Ovary (tissue), 9 donors: Measurements from ENCODE around the gene NHS. TPM values are rescaled to one million over a fixed set of nuclear protein-coding genes. Genes with fewer than 3 reads are reported as not detected.

Experiments
- DNase-seq, 5 donors: peaks; one replicate each; pipeline ENCODE4 v3.0.0-alpha.2; 2019 to 2020
- H3K27ac ChIP-seq, 2 donors: fragments of 200-600 bp; one replicate each; pipeline versions ENCODE4 v1.5.1 to v1.8.0; 2019 to 2022
- H3K27me3 ChIP-seq: fragments of 200-600 bp; one replicate; pipeline ENCODE4 v1.8.0; 2022
- H3K36me3 ChIP-seq: fragments of 200-600 bp; sonication (generic); one replicate; pipeline ENCODE4 v1.5.1; 2019
- H3K4me1 ChIP-seq: one replicate; pipeline ENCODE4 v1.8.1; 2013; ENCODE audit warnings: mild to moderate bottlenecking, moderate library complexity; ENCODE audit not compliant: insufficient read depth
- H3K4me3 ChIP-seq: fragments of 200-600 bp; sonication (generic); one replicate; pipeline ENCODE4 v1.5.1; 2017
- H3K9me3 ChIP-seq, 2 donors: fragments of 200-600 bp in 1 of 2; sonication (generic) in 1 of 2; one replicate each; pipeline versions ENCODE4 v1.5.1 to v1.8.1; 2013 to 2019; ENCODE audit warnings: mild to moderate bottlenecking in 1 of 2, moderate library complexity in 1 of 2
- EP300 ChIP-seq: sonication (generic); formaldehyde crosslinking; IDR thresholded peaks from one replicate; pipeline ENCODE4 v1.6.1; 2017; ENCODE audit warnings: antibody characterized with exemption
- POLR2A ChIP-seq: fragments of 450-650 bp; IDR thresholded peaks from one replicate; pipeline ENCODE4 v1.6.1; 2017; ENCODE audit warnings: antibody characterized with exemption, mild to moderate bottlenecking, moderate library complexity
- WGBS, 3 donors: extraction: QIAGEN DNeasy Blood & Tissue Kit in 1 of 3; methylation state at CpG; one replicate each; pipeline versions ENCODE4 v1.1.5 to v1.1.7; 2013 to 2017; 5-methylcytosine and 5-hydroxymethylcytosine counted together
- intact Hi-C, 4 donors: fragments of 100-400 bp; cut with DNase I; formaldehyde crosslinking; loops; one replicate each; pipeline versions ENCODE4 v1.11.0 to v1.15.1; 2022 to 2023
- polyA plus RNA-seq, 2 donors: library from polyadenylated mRNA; stranded (reverse); fragments of 200-250 nt in 1 of 2; fragments of 350-450 nt in 1 of 2; fragmentation: Illumina TruSeq in 1 of 2; extraction: RNeasy Lipid Tissue Mini Kit (QIAGEN cat#74804) in 1 of 2; gene quantifications; one replicate each; pipeline ENCODE4 v1.2.3, GENCODE V29; 2013 to 2014
- total RNA-seq, 7 donors: library from RNA; depleted of rRNA in 2 of 7; stranded (reverse); fragments of >200 nt in 2 of 7; fragmentation: NEBNext Ultra II Directional in 3 of 7; extraction: Animal tissue kit (Norgen Biotek cat#: 25700) in 3 of 7; gene quantifications; one replicate each; pipeline versions ENCODE4 v1.1.0 to v1.2.4, GENCODE V29; 2016 to 2023
- TF ChIP-seq, protein P1 (sequence below), 3 donors: fragments of 450-650 bp in 2 of 3; fragments of 200-600 bp in 1 of 3; IDR thresholded peaks; one replicate each; pipeline versions ENCODE4 v1.5.1 to v1.8.0; 2016 to 2022; ENCODE audit warnings: antibody characterized with exemption in 3 of 3, mild to moderate bottlenecking in 1 of 3
- donor health status: DM: no; HTN: no; CAD: no; lungs with moderate emphysema.
- donor health status: DM: no; HTN: no; CAD: no.
- donor health status: Bipolar disorder and iron deficiency.
- donor health status: DM: yes; HTN: yes; CAD: no.
- donor health status: DM: no; HTN: no; CAD: no.
- donor health status: DM: yes; HTN: yes; CAD: no.

Gene NHS
- total and polyA plus RNA-seq, 9 donors, result 2.3 to 9.5 (median 6.7) TPM

DNA sequence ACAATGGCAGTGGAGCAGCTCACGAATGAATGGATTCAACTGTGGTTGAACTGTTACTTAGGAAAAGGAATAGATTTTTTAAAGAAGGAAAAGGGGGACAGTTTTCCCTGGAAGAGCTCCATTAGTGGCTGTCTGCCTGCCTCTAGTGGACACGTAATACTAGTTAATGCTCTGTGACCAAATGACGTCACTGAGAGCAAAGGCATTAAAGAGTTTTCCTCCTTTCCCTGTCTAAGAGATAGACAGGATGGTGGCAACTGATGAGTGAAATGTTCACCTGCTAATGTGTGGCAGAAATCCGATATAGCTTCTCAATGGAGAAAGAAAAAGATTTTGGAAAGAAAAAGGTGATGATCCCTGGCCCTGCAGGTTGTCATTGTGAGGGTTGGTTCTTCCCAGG is 310.0 kb downstream of the NHS start:
- 70 to 73% (median 71%) methylated on average over 4 of the region's 4 CpGs for WGBS, 3 donors

DNA sequence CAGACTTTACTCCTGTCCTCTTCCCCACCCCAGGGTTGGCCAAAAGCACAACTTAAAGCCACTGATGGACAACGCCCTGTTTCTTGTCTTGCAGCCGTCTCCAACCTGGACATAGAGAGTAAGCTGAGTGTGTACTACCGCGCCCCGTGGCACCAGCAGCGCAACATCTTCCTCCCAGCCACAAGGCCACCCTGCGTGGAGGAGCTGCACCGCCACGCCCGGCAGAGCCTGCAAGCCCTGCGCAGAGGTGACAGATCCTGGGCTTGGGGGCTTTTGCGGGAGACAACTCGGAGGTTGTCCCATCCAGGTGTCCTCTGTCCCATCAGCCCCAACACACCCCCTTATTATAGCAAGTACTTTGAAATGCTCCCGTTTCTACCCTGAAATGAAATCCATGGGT is 312.6 kb downstream of the NHS start:
- TF ChIP-seq, protein P1, sequence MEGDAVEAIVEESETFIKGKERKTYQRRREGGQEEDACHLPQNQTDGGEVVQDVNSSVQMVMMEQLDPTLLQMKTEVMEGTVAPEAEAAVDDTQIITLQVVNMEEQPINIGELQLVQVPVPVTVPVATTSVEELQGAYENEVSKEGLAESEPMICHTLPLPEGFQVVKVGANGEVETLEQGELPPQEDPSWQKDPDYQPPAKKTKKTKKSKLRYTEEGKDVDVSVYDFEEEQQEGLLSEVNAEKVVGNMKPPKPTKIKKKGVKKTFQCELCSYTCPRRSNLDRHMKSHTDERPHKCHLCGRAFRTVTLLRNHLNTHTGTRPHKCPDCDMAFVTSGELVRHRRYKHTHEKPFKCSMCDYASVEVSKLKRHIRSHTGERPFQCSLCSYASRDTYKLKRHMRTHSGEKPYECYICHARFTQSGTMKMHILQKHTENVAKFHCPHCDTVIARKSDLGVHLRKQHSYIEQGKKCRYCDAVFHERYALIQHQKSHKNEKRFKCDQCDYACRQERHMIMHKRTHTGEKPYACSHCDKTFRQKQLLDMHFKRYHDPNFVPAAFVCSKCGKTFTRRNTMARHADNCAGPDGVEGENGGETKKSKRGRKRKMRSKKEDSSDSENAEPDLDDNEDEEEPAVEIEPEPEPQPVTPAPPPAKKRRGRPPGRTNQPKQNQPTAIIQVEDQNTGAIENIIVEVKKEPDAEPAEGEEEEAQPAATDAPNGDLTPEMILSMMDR (IDR thresholded peaks at IDR 0.05), result no peak
- no peak for TF ChIP-seq EP300
- no peak for TF ChIP-seq POLR2A
- intact Hi-C loops, result loop anchor here in 1 of 4 donors (5.0 to 10.0 kb wide), 2 partner anchors 313 to 445 kb away; partner anchors contain the start of gene NHS
- Histone ChIP-seq H3K9me3 (no peaks in the 10 kb centered on the region), H3K4me1 (no peaks in the 10 kb centered on the region), H3K4me3 (no peak overlapping the region), H3K36me3 (no peaks in the 10 kb centered on the region), H3K27ac (no peak overlapping the region), H3K27me3 (no peaks in the 10 kb centered on the region)
- 89 to 93% (median 92%) methylated on average over 14 of the region's 14 CpGs for whole genome bisulfite sequencing, 3 donors
- no peak for DNase-seq

More for the DNA sequence above, 310.0 kb downstream of the NHS start:
- TF ChIP-seq EP300 (no peak), POLR2A (no peak)
- TF ChIP-seq, protein P1 (IDR thresholded peaks at IDR 0.05), result no peak
- Histone ChIP-seq H3K27me3 (no peaks in the 10 kb centered on the region), H3K9me3 (no peaks in the 10 kb centered on the region), H3K4me3 (no peak overlapping the region), H3K4me1 (no peaks in the 10 kb centered on the region), H3K27ac (no peak overlapping the region), H3K36me3 (no peaks in the 10 kb centered on the region)
- DNase-seq, result no peak
- intact Hi-C loops, result loop anchor here in 1 of 4 donors (5.0 to 10.0 kb wide), 2 partner anchors 310 to 443 kb away; partner anchors contain the start of gene NHS

DNA sequence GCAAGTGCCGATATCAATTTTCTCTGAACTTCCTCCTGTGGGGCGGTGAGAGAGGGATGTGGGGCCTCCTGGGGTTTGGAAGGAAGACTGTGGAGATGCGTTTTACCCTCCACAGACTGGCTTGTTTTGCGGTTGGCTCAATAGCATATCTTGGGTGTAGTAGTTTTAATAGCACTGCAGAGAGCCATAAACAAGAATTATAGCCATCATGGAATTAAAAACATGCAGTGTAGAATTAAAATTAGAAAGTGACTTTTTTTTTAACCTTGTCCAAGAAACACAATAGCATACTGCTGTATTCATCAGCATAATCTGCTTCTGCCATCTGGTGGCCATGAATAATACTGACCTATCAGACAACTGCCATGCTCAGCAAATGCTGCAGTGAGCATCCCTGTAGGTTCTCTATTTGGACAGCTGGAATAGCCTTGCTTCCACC is 315.0 kb downstream of the NHS start:
- intact Hi-C loops, result loop anchor here in 2 of 4 donors (5.0 to 10.0 kb wide), 2 partner anchors 315 to 448 kb away; partner anchors contain the start of gene NHS (in 2 of the 2)
- Histone ChIP-seq H3K4me1 (no peaks in the 10 kb centered on the region), H3K4me3 (no peak overlapping the region), H3K36me3 (no peaks in the 10 kb centered on the region), H3K27ac (no peak overlapping the region), H3K27me3 (no peaks in the 10 kb centered on the region), H3K9me3 (no peaks in the 10 kb centered on the region)
- 28 to 40% (median 29%) methylated on average over 4 of the region's 4 CpGs for WGBS, 3 donors
- peak; percentile 23 to 71 (median 48) for DNase-seq
- TF ChIP-seq, protein P1 (IDR thresholded peaks at IDR 0.05), result peak in 2 of 3 donors; percentile 68 to 71
- TF ChIP-seq EP300, result no peak

DNA sequence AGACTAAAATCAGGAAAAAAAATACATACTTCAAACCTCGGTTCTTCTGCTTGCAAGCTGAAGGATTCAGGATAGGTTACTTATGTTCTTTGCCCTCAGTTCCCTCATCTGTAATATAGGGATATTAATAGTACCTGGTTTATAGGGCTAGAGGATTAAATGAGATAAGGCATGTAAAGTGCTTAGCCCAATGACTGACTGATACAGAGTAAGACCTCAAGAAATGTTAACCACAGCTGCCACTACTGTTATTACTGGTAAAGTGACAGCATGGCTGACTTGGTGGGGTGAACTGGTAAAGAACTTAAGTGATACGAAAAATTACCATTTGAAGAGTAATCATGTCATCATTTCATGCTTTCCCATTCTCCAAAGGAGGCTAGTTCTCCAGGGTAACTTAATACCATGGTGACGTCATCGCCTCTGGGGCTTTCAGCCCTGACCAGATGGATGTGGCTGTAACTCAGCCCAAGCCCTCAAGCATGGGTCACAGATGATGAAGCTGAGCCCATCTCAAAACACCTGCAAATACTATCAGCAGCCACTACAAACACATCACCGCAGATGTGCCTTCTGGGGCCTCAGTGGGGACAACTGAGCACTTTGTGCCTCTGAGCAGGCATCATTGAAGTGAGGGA is 317.8 kb downstream of the NHS start:
- Histone ChIP-seq H3K27me3 (no peaks in the 10 kb centered on the region), H3K27ac (no peak overlapping the region), H3K36me3 (no peaks in the 10 kb centered on the region), H3K4me1 (no peaks in the 10 kb centered on the region), H3K4me3 (no peak overlapping the region), H3K9me3 (no peaks in the 10 kb centered on the region)
- DNase-seq, result no peak
- TF ChIP-seq EP300, result no peak
- TF ChIP-seq, protein P1 (IDR thresholded peaks at IDR 0.05), result no peak
- TF ChIP-seq POLR2A, result no peak
- whole genome bisulfite sequencing, 3 donors, result 59 to 81% (median 76%) methylated on average over 5 of the region's 5 CpGs
- intact Hi-C loops, result loop anchor here in 1 of 4 donors (10.0 kb wide), 1 partner anchor 318 kb away; the partner anchor contains the start of gene NHS
